Kidney (tissue), 14 donors: ENCODE results near the gene FMNL2. TPM values are rescaled to one million over a fixed set of nuclear protein-coding genes. Genes with fewer than 3 reads are reported as not detected.

Source experiments
- DNase-seq, 5 donors: peaks; one replicate each; pipeline ENCODE4 v3.0.0-alpha.2; 2013 to 2020
- FAIRE-seq: peaks from 2 replicates; lab custom pipeline; 2012; peaks lifted over from hg19 to GRCh38; lab: Jason Lieb, UNC
- H3K27ac ChIP-seq, 2 donors: one replicate each; pipeline ENCODE4 v1.7.0; 2013; ENCODE audit warnings: low read depth in 2 of 2, low read length in 2 of 2, inconsistent platforms in 1 of 2
- H3K27me3 ChIP-seq: one replicate; pipeline ENCODE4 v1.7.1; 2013; ENCODE audit warnings: low read length, inconsistent platforms; ENCODE audit not compliant: control insufficient read depth, insufficient read depth
- H3K36me3 ChIP-seq, 3 donors: one replicate each; pipeline versions ENCODE4 v1.7.0 to v1.7.1; 2013; ENCODE audit warnings: low read length in 3 of 3, control low read depth in 1 of 3, inconsistent platforms in 1 of 3; ENCODE audit not compliant: insufficient read depth in 3 of 3, control insufficient read depth in 2 of 3
- H3K4me1 ChIP-seq, 3 donors: one replicate each; pipeline versions ENCODE4 v1.7.0 to v1.7.1; 2013; ENCODE audit warnings: low read length in 3 of 3, inconsistent platforms in 1 of 3, low read depth in 1 of 3; ENCODE audit not compliant: control insufficient read depth in 2 of 3, insufficient read depth in 2 of 3
- H3K4me3 ChIP-seq, 3 donors: one replicate each; pipeline versions ENCODE4 v1.7.0 to v1.8.1; 2013; ENCODE audit warnings: low read length in 3 of 3, control low read depth in 1 of 3, inconsistent platforms in 1 of 3
- H3K9ac ChIP-seq, 3 donors: one replicate each; pipeline versions ENCODE4 v1.7.0 to v1.7.1; 2013; ENCODE audit warnings: low read length in 3 of 3, control low read depth in 1 of 3, inconsistent platforms in 1 of 3
- H3K9me3 ChIP-seq, 3 donors: one replicate each; pipeline versions ENCODE4 v1.7.0 to v1.7.1; 2013; ENCODE audit warnings: low read length in 3 of 3, control low read depth in 1 of 3, inconsistent platforms in 1 of 3; ENCODE audit not compliant: control insufficient read depth in 2 of 3, insufficient read depth in 1 of 3
- intact Hi-C: fragments of 100-400 bp; cut with DNase I; formaldehyde crosslinking; loops from one replicate; pipeline ENCODE4 v1.11.1; 2022
- polyA plus RNA-seq: library from polyadenylated mRNA; stranded (reverse); fragments of 350-450 nt; fragmentation: Illumina TruSeq; extraction: RNeasy Lipid Tissue Mini Kit (QIAGEN cat#74804); gene quantifications from one replicate; pipeline ENCODE4 v1.2.3, GENCODE V29; 2014; ENCODE audit warnings: low read depth, low replicate concordance; ENCODE audit not compliant: insufficient read depth
- total RNA-seq: library from RNA; stranded (reverse); fragmentation: NEBNext Ultra II Directional; extraction: Animal tissue kit (Norgen Biotek cat#: 25700); gene quantifications from one replicate; pipeline ENCODE4 v1.2.1, GENCODE V29; 2021
- TF ChIP-seq, protein P1 (sequence below): IDR thresholded peaks from 3 replicates; pipeline ENCODE4 v1.5.1; 2012; ENCODE audit warnings: mild to moderate bottlenecking, moderate library complexity, borderline replicate concordance; ENCODE audit not compliant: insufficient read depth; ENCODE audit errors: extremely low read depth
- donor health status: control.
- donor health status: control.
- donor health status: control.
- donor health status: control.
- donor health status: control.
- donor health status: DM: yes; HTN: yes; CAD: no.
- donor health status: Normal renal cell carcinoma (clear cell type).

The FMNL2 gene
- total and polyA plus RNA-seq, 2 donors from 2014 or later = 10.7 to 39.1 TPM

DNA sequence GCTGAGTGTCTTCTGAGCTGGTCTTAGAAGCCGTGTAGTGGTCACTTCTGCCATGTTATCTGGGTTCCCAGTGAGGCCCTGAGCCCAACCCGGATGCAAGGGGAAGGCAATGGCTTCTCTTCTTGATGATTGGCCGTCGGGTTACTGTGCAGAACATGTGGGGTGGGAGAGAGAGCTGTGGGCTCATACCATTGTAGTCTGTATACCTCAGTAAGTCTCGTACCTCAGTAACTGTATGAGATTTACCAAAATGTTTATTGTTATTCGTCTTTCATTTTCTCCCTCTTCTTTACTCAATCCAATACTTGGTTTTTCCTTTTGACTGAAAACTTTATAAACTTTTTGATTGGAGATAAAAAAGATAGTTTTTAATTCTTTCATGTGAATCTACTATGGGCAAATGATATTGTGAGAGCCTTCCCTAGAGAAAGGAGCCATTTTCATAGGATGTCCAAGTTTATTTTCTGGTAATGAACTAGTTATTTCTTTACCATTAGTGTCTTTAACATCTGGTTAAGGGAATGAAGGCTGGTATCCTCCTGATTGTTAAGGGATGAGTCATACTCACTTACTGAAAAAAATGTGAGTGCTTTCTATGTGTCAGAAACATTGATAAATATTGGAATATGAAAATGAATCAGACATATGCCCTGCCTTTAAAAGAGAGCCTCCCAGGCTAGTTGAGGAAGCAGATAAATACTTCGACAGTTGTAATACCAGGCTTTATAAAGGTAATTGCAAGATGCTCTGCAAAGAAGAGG lies 252.4 kb downstream of the FMNL2 start:
- TF ChIP-seq, protein P1, sequence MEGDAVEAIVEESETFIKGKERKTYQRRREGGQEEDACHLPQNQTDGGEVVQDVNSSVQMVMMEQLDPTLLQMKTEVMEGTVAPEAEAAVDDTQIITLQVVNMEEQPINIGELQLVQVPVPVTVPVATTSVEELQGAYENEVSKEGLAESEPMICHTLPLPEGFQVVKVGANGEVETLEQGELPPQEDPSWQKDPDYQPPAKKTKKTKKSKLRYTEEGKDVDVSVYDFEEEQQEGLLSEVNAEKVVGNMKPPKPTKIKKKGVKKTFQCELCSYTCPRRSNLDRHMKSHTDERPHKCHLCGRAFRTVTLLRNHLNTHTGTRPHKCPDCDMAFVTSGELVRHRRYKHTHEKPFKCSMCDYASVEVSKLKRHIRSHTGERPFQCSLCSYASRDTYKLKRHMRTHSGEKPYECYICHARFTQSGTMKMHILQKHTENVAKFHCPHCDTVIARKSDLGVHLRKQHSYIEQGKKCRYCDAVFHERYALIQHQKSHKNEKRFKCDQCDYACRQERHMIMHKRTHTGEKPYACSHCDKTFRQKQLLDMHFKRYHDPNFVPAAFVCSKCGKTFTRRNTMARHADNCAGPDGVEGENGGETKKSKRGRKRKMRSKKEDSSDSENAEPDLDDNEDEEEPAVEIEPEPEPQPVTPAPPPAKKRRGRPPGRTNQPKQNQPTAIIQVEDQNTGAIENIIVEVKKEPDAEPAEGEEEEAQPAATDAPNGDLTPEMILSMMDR = no peak
- FAIRE-seq (no peak), DNase-seq (no peak)
- H3K9ac ChIP-seq = no peak overlapping the region
- no peaks in the 10 kb centered on the region for H3K9me3 ChIP-seq
- intact Hi-C loops = no loop called here
- H3K27me3 ChIP-seq = no peaks in the 10 kb centered on the region
- H3K36me3 ChIP-seq = no peaks in the 10 kb centered on the region
- H3K27ac ChIP-seq = no peak overlapping the region
- no peak overlapping the region for H3K4me3 ChIP-seq
- peaks cover 0 to 5% (median 0%) of the 10 kb centered on the region in 3 donors for H3K4me1 ChIP-seq

DNA sequence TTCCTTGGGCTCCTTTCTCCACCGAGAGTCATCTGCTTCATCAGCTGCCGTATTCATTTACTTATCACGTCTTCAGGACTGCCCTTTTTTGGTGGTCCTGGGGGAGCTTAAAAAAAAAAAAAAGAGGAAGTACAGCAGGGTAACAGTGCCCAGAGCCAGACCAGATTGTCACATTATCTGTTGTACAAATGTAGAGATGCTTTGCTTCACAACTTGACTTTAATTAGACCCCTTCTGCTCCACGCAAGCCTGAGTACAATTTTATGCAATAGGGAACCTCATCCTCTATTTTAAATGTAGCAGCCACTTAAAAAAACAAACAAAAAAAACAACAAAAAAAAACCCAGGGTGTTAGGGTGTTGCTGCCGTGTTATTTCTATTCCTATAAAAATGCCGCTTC lies 254.0 kb downstream of the FMNL2 start:
- Histone ChIP-seq H3K4me3 (no peak overlapping the region), H3K27ac (no peak overlapping the region), H3K9me3 (no peaks in the 10 kb centered on the region), H3K27me3 (no peaks in the 10 kb centered on the region), H3K36me3 (no peaks in the 10 kb centered on the region), H3K9ac (no peak overlapping the region), H3K4me1 (peaks cover 0 to 5% (median 0%) of the 10 kb centered on the region in 3 donors)
- no peak for FAIRE-seq
- intact Hi-C loops = no loop called here
- TF ChIP-seq, protein P1 = no peak
- no peak for DNase-seq

DNA sequence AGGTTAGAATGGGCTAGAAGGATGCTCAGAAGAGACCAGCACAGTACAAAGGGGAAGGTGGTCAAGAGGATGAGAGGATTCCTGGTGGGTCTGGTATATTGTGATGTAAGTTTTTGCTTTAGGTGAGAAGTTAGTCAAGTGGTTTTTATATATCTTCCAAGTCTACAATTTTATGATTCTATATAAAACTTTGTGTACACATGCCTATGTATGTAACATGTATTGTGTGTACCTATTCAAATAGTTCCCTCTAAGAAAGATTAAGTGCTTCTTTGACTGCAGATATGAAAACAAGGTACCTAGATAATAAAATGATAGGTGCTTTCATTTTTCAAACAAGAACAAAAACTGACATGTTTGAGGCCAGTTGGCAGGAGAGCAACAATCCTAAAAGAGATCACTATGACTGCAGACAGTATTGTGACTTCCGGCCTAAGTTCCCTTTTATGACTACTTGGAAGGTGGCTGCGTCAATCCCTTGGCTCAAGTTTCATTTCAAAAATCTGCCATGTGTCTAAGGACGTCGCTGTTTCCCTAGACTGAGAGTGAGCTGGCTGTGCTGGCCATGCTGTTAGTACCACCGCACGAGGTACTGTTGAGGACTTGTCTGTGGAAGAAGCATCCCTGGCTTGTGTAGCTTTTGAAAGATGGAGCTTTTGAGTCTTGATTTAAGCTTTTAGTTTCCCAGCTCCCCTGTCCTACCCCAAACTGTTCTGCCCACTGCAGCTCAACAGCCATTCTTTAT lies 259.2 kb downstream of the FMNL2 start:
- no peaks in the 10 kb centered on the region for H3K9me3 ChIP-seq
- no peak overlapping the region for H3K4me3 ChIP-seq
- H3K36me3 ChIP-seq = no peaks in the 10 kb centered on the region
- FAIRE-seq = no peak
- intact Hi-C loops = no loop called here
- TF ChIP-seq, protein P1 = no peak
- no peaks in the 10 kb centered on the region for H3K4me1 ChIP-seq
- H3K27ac ChIP-seq = peak overlapping the region in 1 of 2 donors; percentile 35
- no peak overlapping the region for H3K9ac ChIP-seq
- DNase-seq = peak in 1 of 5 donors; percentile 19
- no peaks in the 10 kb centered on the region for H3K27me3 ChIP-seq
